ENCODE measurements around the gene DNAJC16. TPM values are rescaled to one million over a fixed set of nuclear protein-coding genes. Genes with fewer than 3 reads are reported as not detected.
"Not testable (repeated sequence)": the region's sequence is repeated elsewhere in the genome, so short reads cannot be mapped to it uniquely, and the experiment has no call there.

DNAJC16 gene
- total RNA-seq, 1 experiment from 2014 or later, result 20.7 TPM

DNA sequence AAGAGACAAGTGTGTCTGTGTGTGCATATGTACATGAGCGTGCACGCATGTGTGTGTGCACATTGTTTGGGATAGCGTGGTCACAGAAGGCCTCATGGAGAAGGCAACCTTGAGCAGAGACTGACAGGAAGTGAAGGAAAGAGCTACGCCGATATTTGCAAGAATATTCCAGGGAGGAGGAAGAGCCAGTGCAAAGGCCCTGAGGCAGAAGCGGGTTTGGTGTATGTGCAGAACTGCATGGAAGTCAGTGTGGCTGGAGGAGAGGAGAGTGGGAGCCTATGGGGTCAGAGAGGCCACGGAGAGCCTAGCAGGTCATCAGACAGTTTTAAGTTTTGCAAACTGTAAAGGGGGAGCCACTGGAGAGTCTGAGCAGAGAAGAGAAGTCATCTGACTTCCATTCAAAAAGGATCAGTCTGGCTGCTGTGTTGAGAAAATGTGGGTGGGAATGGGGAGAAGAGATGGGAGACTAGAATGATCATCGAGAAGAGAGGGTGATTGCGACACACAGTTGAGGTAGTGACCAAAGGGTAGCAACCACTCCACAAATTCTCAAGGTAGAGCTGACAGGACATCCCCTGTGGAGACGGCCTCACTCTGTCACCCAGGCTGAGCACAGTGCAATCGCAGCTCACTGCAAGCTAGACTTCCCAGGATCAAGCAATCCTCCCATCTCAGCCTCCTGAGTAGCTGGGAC lies 46.8 kb upstream of the DNAJC16 start:
- no peaks in the 10 kb centered on the region; the same call in none of the 2 replicates for H3K27me3 Mint-ChIP-seq (ENCODE audit: low read depth)
- no peak overlapping the region for H3K56ac ChIP-seq (ENCODE audit: insufficient read length, low read depth, low read length)
- H3K27ac ChIP-seq (ENCODE audit: insufficient read length, low read depth, low read length), result no peak overlapping the region
- H2BK12ac ChIP-seq (ENCODE audit: insufficient read length, low read depth, low read length), result no peak overlapping the region
- no peak overlapping the region for H3K4ac ChIP-seq (ENCODE audit: low read depth, low read length)
- H3K9me3 Mint-ChIP-seq, result no peaks in the 10 kb centered on the region
- H2BK5ac ChIP-seq (ENCODE audit: insufficient read length, low read length), result no peak overlapping the region
- H3K4me1 ChIP-seq (ENCODE audit: insufficient read depth, low read length), result no peaks in the 10 kb centered on the region
- no peak overlapping the region for H3K23ac ChIP-seq (ENCODE audit: insufficient read length, low read depth, low read length)
- no peaks in the 10 kb centered on the region for H4K20me1 ChIP-seq (ENCODE audit: control insufficient read depth, insufficient read depth, insufficient read length)
- H2BK20ac ChIP-seq (ENCODE audit: low read depth, low read length, poor library complexity, severe bottlenecking), result no peak overlapping the region
- no peaks in the 10 kb centered on the region for H3K79me2 ChIP-seq (ENCODE audit: insufficient read depth, low read length)
- H2AK5ac ChIP-seq (ENCODE audit: insufficient read length, low read length), result no peak overlapping the region
- no peak overlapping the region for H2BK15ac ChIP-seq (ENCODE audit: low read depth, low read length)
- H2BK120ac ChIP-seq (ENCODE audit: low read depth, low read length, poor library complexity, severe bottlenecking), result no peak overlapping the region
- H3T11ph ChIP-seq (ENCODE audit: low read length), result no peak overlapping the region
- no peak overlapping the region for H3K4me3 Mint-ChIP-seq
- no peak overlapping the region for H3K4me2 ChIP-seq (ENCODE audit: insufficient read depth, insufficient read length, low read length)
- no peak overlapping the region for H3K18ac ChIP-seq (ENCODE audit: insufficient read length, low read depth, low read length)
- WGBS (ENCODE audit: extremely low coverage, insufficient read length, low lambda C conversion rate), result no CpG with 5 or more reads among the region's 11 CpGs
- no peak overlapping the region for H2AFZ ChIP-seq (ENCODE audit: low read length)
- no peaks in the 10 kb centered on the region for H3K27me3 ChIP-seq (ENCODE audit: insufficient read depth, low read length)
- H3K14ac ChIP-seq (ENCODE audit: insufficient read depth, low read length), result no peak overlapping the region; the same call in 1 of the 2 replicates
- H3K27ac Mint-ChIP-seq, result peak overlapping the region in 1 of 3 experiments; percentile 20; a peak in 1 of 7 replicates
- H3K4me1 Mint-ChIP-seq, result peaks cover 0 to 4% of the 10 kb centered on the region in 2 experiments; a peak in 2 of 4 replicates
- H3K23me2 ChIP-seq (ENCODE audit: insufficient read length, low read depth, low read length, poor library complexity, severe bottlenecking), result no peaks in the 10 kb centered on the region
- no peak for DNase-seq
- H3K36me3 Mint-ChIP-seq (ENCODE audit: insufficient read depth in 1 of 3, low read depth in 3 of 3), result no peaks in the 10 kb centered on the region
- no peak overlapping the region for H4K8ac ChIP-seq (replicated peaks; ENCODE audit: insufficient read length, low read depth, low read length)
- H3K9me3 ChIP-seq (ENCODE audit: control insufficient read depth, low read depth, low read length), result no peaks in the 10 kb centered on the region
- TF ChIP-seq, protein P1, sequence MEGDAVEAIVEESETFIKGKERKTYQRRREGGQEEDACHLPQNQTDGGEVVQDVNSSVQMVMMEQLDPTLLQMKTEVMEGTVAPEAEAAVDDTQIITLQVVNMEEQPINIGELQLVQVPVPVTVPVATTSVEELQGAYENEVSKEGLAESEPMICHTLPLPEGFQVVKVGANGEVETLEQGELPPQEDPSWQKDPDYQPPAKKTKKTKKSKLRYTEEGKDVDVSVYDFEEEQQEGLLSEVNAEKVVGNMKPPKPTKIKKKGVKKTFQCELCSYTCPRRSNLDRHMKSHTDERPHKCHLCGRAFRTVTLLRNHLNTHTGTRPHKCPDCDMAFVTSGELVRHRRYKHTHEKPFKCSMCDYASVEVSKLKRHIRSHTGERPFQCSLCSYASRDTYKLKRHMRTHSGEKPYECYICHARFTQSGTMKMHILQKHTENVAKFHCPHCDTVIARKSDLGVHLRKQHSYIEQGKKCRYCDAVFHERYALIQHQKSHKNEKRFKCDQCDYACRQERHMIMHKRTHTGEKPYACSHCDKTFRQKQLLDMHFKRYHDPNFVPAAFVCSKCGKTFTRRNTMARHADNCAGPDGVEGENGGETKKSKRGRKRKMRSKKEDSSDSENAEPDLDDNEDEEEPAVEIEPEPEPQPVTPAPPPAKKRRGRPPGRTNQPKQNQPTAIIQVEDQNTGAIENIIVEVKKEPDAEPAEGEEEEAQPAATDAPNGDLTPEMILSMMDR (conservative IDR thresholded peaks at IDR 0.05), result no peak
- no peak overlapping the region for H4K5ac ChIP-seq (ENCODE audit: insufficient read length, low read depth, low read length)
- H3K9ac ChIP-seq (ENCODE audit: extremely low read depth, insufficient read length, low read length), result no peak overlapping the region
- no peak overlapping the region for H4K91ac ChIP-seq (ENCODE audit: insufficient read length, low read depth, low read length)
- no peaks in the 10 kb centered on the region for H3K79me1 ChIP-seq (ENCODE audit: insufficient read depth, low read depth, low read length, poor library complexity, severe bottlenecking)

- H4K8ac ChIP-seq (replicated peaks; ENCODE audit: insufficient read length, low read depth, low read length); H2AFZ ChIP-seq (ENCODE audit: low read length); H3K79me1 ChIP-seq (ENCODE audit: insufficient read depth, low read depth, low read length, poor library complexity, severe bottlenecking); H4K20me1 ChIP-seq (ENCODE audit: control insufficient read depth, insufficient read depth, insufficient read length); H3K79me2 ChIP-seq (ENCODE audit: insufficient read depth, low read length); H3K23me2 ChIP-seq (ENCODE audit: insufficient read length, low read depth, low read length, poor library complexity, severe bottlenecking); H3T11ph ChIP-seq (ENCODE audit: low read length); H3K56ac ChIP-seq (ENCODE audit: insufficient read length, low read depth, low read length); H3K27me3 ChIP-seq (ENCODE audit: insufficient read depth, low read length); H3K27me3 Mint-ChIP-seq (ENCODE audit: low read depth); H3K9me3 ChIP-seq (ENCODE audit: control insufficient read depth, low read depth, low read length); H3K4me2 ChIP-seq (ENCODE audit: insufficient read depth, insufficient read length, low read length); H2BK20ac ChIP-seq (ENCODE audit: low read depth, low read length, poor library complexity, severe bottlenecking); H3K27ac Mint-ChIP-seq; H4K91ac ChIP-seq (ENCODE audit: insufficient read length, low read depth, low read length); H2BK5ac ChIP-seq (ENCODE audit: insufficient read length, low read length); H3K4me1 ChIP-seq (ENCODE audit: insufficient read depth, low read length); H3K14ac ChIP-seq (ENCODE audit: insufficient read depth, low read length); H2BK15ac ChIP-seq (ENCODE audit: low read depth, low read length); H3K4me1 Mint-ChIP-seq; H3K23ac ChIP-seq (ENCODE audit: insufficient read length, low read depth, low read length); H3K9ac ChIP-seq (ENCODE audit: extremely low read depth, insufficient read length, low read length); H3K18ac ChIP-seq (ENCODE audit: insufficient read length, low read depth, low read length); H3K9me3 Mint-ChIP-seq; H2BK120ac ChIP-seq (ENCODE audit: low read depth, low read length, poor library complexity, severe bottlenecking); DNase-seq; H2BK12ac ChIP-seq (ENCODE audit: insufficient read length, low read depth, low read length); H3K4ac ChIP-seq (ENCODE audit: low read depth, low read length); H4K5ac ChIP-seq (ENCODE audit: insufficient read length, low read depth, low read length); H2AK5ac ChIP-seq (ENCODE audit: insufficient read length, low read length); H3K27ac ChIP-seq (ENCODE audit: insufficient read length, low read depth, low read length): not testable (repeated sequence)
- Mint-ChIP-seq H3K4me3 (peak overlapping the region in 1 of 2 experiments; percentile 17; a peak in 1 of 5 replicates), H3K36me3 (ENCODE audit: insufficient read depth in 1 of 3, low read depth in 3 of 3) (peaks cover 0 to 12% (median 5%) of the 10 kb centered on the region in 3 experiments; a peak in 5 of 7 replicates)
- WGBS (ENCODE audit: extremely low coverage, insufficient read length, low lambda C conversion rate), result no CpG with 5 or more reads among the region's 6 CpGs
These were observed 44.2 kb upstream of the DNAJC16 start for GRCh38 chr1:15482455-15482854.

Data from H9 (cell line).